ENCODE data around the gene PLCL2.
"Not testable (repeated sequence)": the region's sequence is repeated elsewhere in the genome, so short reads cannot be mapped to it uniquely, and the experiment has no call there.

- not testable (repeated sequence) for TF ChIP-seq CTCF (IDR thresholded peaks at IDR 0.05; ENCODE audit: borderline replicate concordance, extremely low read depth, low read length, poor library complexity, severe bottlenecking); EZH2 (IDR thresholded peaks at IDR 0.05; ENCODE audit: borderline replicate concordance, low read depth, low read length, severe bottlenecking)
Measured at GRCh38 chr3:16979769-16980515, 95.2 kb downstream of the PLCL2 start.

Measured in DND-41 (cell line).